ENCODE results near the gene CARHSP1. TPM values are rescaled to one million over a fixed set of nuclear protein-coding genes. Genes with fewer than 3 reads are reported as not detected.

The CARHSP1 gene
- 137 to 155 TPM (median 149 TPM) in 5 replicates for total RNA-seq (2022; extraction: Qiagen RNA extraction)

GRCh38 chr16:8868416-8869211 is at the start of gene CARHSP1:
Gene CARHSP1, minus strand, starts transcription at chr16:8869006. Its CDS starts 9,678 bp downstream, at chr16:8859328.

GRCh38 chr16:8882041-8882617 is 13.3 kb upstream of the CARHSP1 start, which contains the start of gene LITAFD:
Gene LITAFD, plus strand, starts transcription at chr16:8882351. Its CDS starts 2,005 bp downstream, at chr16:8884356.

Other genes starting within 250 kb of the CARHSP1 start
- 21.4 to 25.7 TPM (median 24.4 TPM) in 5 replicates for gene METTL22, start 247.3 kb downstream of the CARHSP1 start, total RNA-seq (2022; extraction: Qiagen RNA extraction)
- gene ABAT, start 194.4 kb downstream of the CARHSP1 start, total RNA-seq (2022; extraction: Qiagen RNA extraction): 0.20 to 0.30 TPM (median 0.26 TPM) in 5 replicates
- gene TMEM186, start 71.4 kb downstream of the CARHSP1 start, total RNA-seq (2022; extraction: Qiagen RNA extraction): 13.0 to 14.9 TPM (median 13.7 TPM) in 5 replicates
- 90.0 to 110 TPM (median 94.2 TPM) in 5 replicates for gene PMM2, start 71.2 kb downstream of the CARHSP1 start, total RNA-seq (2022; extraction: Qiagen RNA extraction)
- gene LITAFD, start 13.3 kb upstream of the CARHSP1 start, total RNA-seq (2022; extraction: Qiagen RNA extraction): not detected in 5 replicates
- gene USP7, start 94.9 kb upstream of the CARHSP1 start, total RNA-seq (2022; extraction: Qiagen RNA extraction): 66.8 to 87.8 TPM (median 81.8 TPM) in 5 replicates
- 22.2 to 27.6 TPM (median 24.6 TPM) in 5 replicates for gene HAPSTR1, start 222.6 kb upstream of the CARHSP1 start, total RNA-seq (2022; extraction: Qiagen RNA extraction)